HAP-1 (cell line): Measurements from ENCODE around the gene C11orf97.
A peak's percentile ranks its signal among the peaks of the same experiment; 100 is the strongest.
"Not testable (repeated sequence)": the region's sequence is repeated elsewhere in the genome, so short reads cannot be mapped to it uniquely, and the experiment has no call there.

ENCODE experiments used
- DNase-seq, 2 experiments: peaks; one replicate each; pipeline ENCODE4 v3.0.0-alpha.2; 2016 to 2020; ENCODE audit warnings: low spot score in 2 of 2
- H3K27me3 ChIP-seq: fragments of 250-450 bp; sonication (Bioruptor Pico); 2 replicates; pipeline ENCODE4 v1.5.1; 2020; ENCODE audit warnings: low read depth, mild to moderate bottlenecking, moderate library complexity
- H3K36me3 ChIP-seq: fragments of 250-450 bp; sonication (Bioruptor Pico); replicated peaks from 2 replicates; pipeline ENCODE4 v1.5.1; 2020; ENCODE audit warnings: mild to moderate bottlenecking
- H3K4me1 ChIP-seq: fragments of 250-450 bp; sonication (Bioruptor Pico); 2 replicates; pipeline ENCODE4 v1.5.1; 2020; ENCODE audit warnings: mild to moderate bottlenecking
- H3K4me3 ChIP-seq: fragments of 250-450 bp; sonication (Bioruptor Pico); 2 replicates; pipeline ENCODE4 v1.5.1; 2020; ENCODE audit warnings: mild to moderate bottlenecking, moderate library complexity
- H3K9me3 ChIP-seq: fragments of 250-450 bp; sonication (Bioruptor Pico); 2 replicates; pipeline ENCODE4 v1.5.1; 2020; ENCODE audit warnings: mild to moderate bottlenecking, moderate library complexity
- in situ Hi-C: fragments of 300-500 bp; cut with MboI; formaldehyde crosslinking; loops from 3 replicates; pipeline ENCODE4 v1.14.3; 2020; ENCODE audit warnings: low sequenced_read_pairs, inconsistent platforms, mixed read lengths

Gene C11orf97

DNA sequence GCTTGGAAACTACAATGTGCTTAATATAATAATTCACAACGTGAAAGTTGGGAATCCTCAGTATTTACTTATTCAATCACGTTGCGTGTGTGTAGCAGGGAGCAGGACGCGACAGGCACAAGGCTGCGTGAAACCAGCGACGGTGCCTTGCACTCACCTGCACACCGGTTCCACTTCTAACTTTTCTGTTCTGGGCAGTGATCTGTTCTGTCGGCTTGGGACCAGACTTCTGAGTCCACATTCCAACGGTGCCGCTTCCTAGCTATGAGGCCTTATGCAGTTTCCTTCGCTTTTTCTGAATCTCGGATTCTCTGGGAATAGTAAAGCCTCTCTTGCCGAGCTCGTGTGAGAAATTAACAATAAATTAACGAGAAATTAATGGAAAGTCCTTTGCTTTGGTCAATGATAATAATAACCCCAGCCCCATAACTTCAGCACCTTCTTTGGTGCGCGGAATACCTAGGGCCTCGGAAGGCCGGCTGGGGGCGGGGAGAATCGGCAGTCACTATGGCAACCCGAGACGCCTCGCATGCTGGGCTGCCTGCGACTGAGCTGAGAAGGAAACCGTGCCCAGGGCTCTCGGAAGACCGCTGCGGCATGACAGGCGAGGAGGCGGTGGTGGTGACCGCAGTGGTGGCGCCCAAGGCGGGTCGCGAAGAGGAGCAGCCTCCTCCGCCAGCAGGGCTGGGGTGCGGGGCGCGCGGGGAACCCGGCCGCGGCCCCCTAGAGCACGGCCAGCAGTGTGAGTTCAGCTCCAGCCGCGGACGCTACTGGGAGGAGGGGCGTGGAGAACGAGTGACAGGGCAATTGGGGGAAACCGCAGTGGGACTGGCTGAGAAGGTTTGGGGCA is at the start of gene C11orf97:
TSS of gene C11orf97 (plus strand) at position 530 of the 850 bp plus-strand sequence. CDS start at position 598, 68 bp downstream.
- H3K9me3 ChIP-seq: no peaks in the 10 kb centered on the region
- peak within 1 kb of the TSS; percentile 25 for H3K4me3 ChIP-seq
- no peaks in the 10 kb centered on the region for H3K4me1 ChIP-seq
- no peaks in the 10 kb centered on the region for H3K36me3 ChIP-seq
- H3K27me3 ChIP-seq: peaks cover 19% of the 10 kb centered on the region
- peak in 1 of 2 experiments; percentile 76 for DNase-seq
- in situ Hi-C loops: loop anchor here (25.0 kb wide), 1 partner anchor 625 kb away; no protein-coding TSS in a partner anchor

DNA sequence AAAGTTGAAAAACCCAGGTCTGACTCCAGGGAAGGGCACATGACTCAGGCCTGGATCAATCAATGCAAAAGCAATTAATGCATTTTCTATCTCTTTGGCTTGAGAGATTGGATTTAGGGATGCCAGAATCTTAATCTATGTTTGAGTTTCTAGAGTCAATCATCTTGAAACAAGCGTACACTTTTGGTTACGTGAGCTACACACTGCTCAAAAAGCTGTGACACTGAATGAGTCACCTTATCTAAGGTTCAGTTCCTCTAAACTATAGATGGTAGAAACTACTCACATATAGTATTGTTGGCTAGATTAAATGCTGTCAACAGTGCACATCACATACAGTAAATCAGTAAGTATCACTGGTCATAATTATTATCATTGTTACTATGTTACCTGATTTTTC is 42.8 kb upstream of the C11orf97 start:
- in situ Hi-C loops: no loop called here

GRCh38 chr11:94472916-94473799 is 39.1 kb upstream of the C11orf97 start:
- in situ Hi-C loops: no loop called here
- Histone ChIP-seq H3K9me3 (no peaks in the 10 kb centered on the region), H3K4me3 (no peak overlapping the region), H3K27me3 (no peaks in the 10 kb centered on the region), H3K4me1 (no peaks in the 10 kb centered on the region), H3K36me3 (peaks cover 7% of the 10 kb centered on the region)
- no peak for DNase-seq

More for the DNA sequence above, 42.8 kb upstream of the C11orf97 start:
- H3K9me3 ChIP-seq: no peaks in the 10 kb centered on the region
- no peaks in the 10 kb centered on the region for H3K4me1 ChIP-seq
- H3K36me3 ChIP-seq: peaks cover 7% of the 10 kb centered on the region
- H3K27me3 ChIP-seq: no peaks in the 10 kb centered on the region
- no peak overlapping the region for H3K4me3 ChIP-seq
- no peak for DNase-seq

DNA sequence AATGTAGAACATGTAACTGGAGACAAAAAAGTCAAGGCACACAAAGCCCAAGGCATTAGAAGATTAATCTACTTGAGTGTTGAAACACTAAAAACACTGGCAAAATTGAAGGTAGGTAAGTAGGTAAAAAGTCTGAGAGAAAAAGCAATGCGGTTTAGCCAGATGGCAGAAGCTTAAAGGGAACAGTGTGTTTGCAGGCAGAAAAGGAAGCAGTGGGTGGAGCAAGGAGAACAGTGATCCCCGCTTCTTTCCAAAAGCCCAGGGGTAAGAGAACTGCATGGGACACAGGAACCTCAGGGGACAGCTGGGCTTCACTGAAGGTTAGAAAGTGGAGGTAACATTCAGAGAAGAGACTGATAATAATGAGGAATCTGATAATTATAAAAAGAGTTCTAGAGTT is 34.6 kb upstream of the C11orf97 start:
- H3K9me3 ChIP-seq: no peaks in the 10 kb centered on the region
- in situ Hi-C loops: no loop called here
- peaks cover 24% of the 10 kb centered on the region for H3K36me3 ChIP-seq
- H3K27me3 ChIP-seq: no peaks in the 10 kb centered on the region
- H3K4me3 ChIP-seq: no peak overlapping the region
- no peak for DNase-seq
- no peaks in the 10 kb centered on the region for H3K4me1 ChIP-seq

- Histone ChIP-seq H3K4me1 (no peaks in the 10 kb centered on the region), H3K4me3 (no peak overlapping the region), H3K27me3 (no peaks in the 10 kb centered on the region), H3K36me3 (peaks cover 39% of the 10 kb centered on the region), H3K9me3 (no peaks in the 10 kb centered on the region)
- DNase-seq: no peak
- in situ Hi-C loops: no loop called here
These were observed 30.9 kb upstream of the C11orf97 start for GRCh38 chr11:94481342-94481741.

GRCh38 chr11:94486068-94486467 is 26.2 kb upstream of the C11orf97 start:
- DNase-seq: no peak
- in situ Hi-C loops: no loop called here
- no peak overlapping the region for H3K4me3 ChIP-seq
- H3K36me3 ChIP-seq: peaks cover 55% of the 10 kb centered on the region
- H3K4me1 ChIP-seq: no peaks in the 10 kb centered on the region
- no peaks in the 10 kb centered on the region for H3K9me3 ChIP-seq
- H3K27me3 ChIP-seq: no peaks in the 10 kb centered on the region

DNA sequence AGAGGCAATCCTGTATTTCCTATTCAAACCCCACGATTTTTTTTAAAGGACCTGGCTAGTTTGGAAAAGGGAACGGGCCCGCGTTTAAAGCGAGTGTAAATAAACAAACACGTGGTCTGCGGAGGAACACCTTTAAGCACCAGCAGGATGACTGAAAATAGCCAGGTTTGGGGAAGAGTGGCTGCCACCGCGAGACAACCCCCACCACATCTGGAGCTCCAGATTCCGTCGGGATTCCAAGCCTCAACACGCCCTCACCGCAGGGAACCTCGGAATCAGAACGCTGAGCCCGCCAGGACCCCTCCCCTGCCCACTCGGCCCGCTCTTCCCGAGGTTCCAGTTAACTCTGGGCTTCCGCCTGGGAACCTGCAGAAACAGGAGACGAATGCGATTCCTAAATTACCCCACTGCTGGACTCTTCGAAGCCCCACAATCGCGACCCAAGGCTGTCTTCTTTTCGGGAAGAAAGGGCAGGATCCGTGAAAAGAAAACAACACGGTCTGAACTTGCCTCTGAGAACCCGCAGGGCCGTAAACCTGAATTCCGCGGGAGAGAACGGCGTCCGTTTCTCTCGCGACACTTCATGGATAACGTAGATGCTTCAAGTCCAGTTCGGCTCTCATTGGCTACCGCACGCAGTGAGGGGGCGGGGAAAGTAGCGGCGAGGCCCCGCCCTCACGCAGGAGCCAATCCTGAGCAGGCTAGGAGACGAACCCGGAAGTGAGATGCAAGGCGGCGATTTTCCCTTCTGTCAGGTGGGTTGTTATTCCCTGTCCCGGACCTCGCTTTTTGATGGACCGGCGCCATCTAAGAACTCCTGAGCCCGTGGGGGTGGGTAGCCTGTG is 18.8 kb upstream of the C11orf97 start, which contains the start of the genes ANKRD49 and MRE11:
TSS of gene ANKRD49 (plus strand) at position 704 of the 845 bp plus-strand sequence. CDS start 2,710 bp downstream, outside the sequence.
TSS of gene MRE11 (minus strand) at position 564 of the 845 bp plus-strand sequence. CDS start 1,043 bp downstream, outside the sequence.
- no peaks in the 10 kb centered on the region for H3K27me3 ChIP-seq
- H3K36me3 ChIP-seq: peaks cover 22% of the 10 kb centered on the region
- peak within 1 kb of the TSS; percentile 81 for H3K4me3 ChIP-seq
- in situ Hi-C loops: no loop called here
- DNase-seq: peak; percentile 94 to 96
- H3K4me1 ChIP-seq: peaks cover 5% of the 10 kb centered on the region; the same call in 1 of the 2 replicates
- H3K9me3 ChIP-seq: no peaks in the 10 kb centered on the region

DNA sequence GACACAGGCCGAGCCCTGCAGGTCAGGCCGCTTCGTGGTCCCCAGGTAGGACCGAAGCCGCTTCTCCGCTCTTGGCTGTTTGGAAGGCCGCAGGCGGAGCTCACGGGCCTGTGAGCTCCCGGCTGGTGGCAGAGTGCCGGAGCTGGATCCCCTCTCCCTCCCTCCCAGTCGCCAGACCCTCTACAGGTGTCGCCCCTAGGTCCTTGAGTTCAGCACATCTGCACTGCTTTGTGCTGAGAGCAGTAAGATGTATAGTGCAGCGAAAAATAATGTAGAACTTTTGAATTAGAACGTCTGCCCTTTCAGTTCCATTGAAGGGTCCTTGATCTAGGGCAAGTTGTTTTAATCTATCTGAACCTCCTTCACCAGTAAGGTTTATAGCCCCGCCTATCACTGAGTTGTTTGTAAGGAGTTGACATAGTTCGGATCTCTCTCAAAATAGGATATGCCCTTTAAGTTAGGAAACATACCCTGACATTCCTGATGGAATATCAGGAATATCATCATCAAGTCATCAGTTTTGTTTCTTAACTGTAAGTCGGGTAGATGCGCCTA is 18.1 kb upstream of the C11orf97 start:
- Histone ChIP-seq H3K27me3 (no peaks in the 10 kb centered on the region), H3K4me3 (peak overlapping the region; percentile 81), H3K4me1 (peaks cover 5% of the 10 kb centered on the region; the same call in 1 of the 2 replicates), H3K36me3 (peaks cover 20% of the 10 kb centered on the region), H3K9me3 (no peaks in the 10 kb centered on the region)
- in situ Hi-C loops: no loop called here
- DNase-seq: no peak

DNA sequence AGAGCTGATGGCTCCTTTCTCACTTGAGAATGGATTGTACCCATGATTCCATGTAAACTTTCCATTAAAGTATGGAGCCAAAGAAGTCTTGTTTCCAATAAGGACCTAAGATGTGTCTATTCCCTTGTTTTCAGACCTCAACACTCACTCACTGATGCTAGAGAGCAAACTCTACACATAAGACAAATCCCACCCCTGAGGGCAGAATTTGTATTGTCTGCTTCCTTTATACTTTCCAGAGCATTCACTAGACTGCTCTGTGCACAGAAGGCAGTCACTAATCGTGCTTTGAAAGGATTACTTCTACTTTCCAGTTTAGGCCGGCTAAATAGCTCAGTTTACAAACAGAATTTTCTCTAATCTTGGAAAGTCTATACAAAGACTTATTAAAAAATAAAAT is 12.1 kb upstream of the C11orf97 start:
- DNase-seq: peak; percentile 63 to 66
- in situ Hi-C loops: loop anchor here (25.0 kb wide), 1 partner anchor 613 kb away; no protein-coding TSS in a partner anchor
- no peaks in the 10 kb centered on the region for H3K9me3 ChIP-seq
- no peak overlapping the region for H3K4me3 ChIP-seq
- H3K36me3 ChIP-seq: peaks cover 17% of the 10 kb centered on the region
- peaks cover 5% of the 10 kb centered on the region; the same call in 1 of the 2 replicates for H3K4me1 ChIP-seq
- no peaks in the 10 kb centered on the region for H3K27me3 ChIP-seq

- no peak overlapping the region for H3K4me3 ChIP-seq
- no peak for DNase-seq
- in situ Hi-C loops: loop anchor here (25.0 kb wide), 1 partner anchor 614 kb away; no protein-coding TSS in a partner anchor
- peaks cover 17% of the 10 kb centered on the region for H3K36me3 ChIP-seq
- peaks cover 5% of the 10 kb centered on the region; the same call in 1 of the 2 replicates for H3K4me1 ChIP-seq
- no peaks in the 10 kb centered on the region for H3K9me3 ChIP-seq
- no peaks in the 10 kb centered on the region for H3K27me3 ChIP-seq
These were observed 10.7 kb upstream of the C11orf97 start for GRCh38 chr11:94501522-94501921.

- Histone ChIP-seq H3K9me3 (no peaks in the 10 kb centered on the region), H3K4me3 (no peak overlapping the region), H3K4me1 (peaks cover 5% of the 10 kb centered on the region; the same call in 1 of the 2 replicates), H3K27me3 (peaks cover 3% of the 10 kb centered on the region; the same call in 1 of the 2 replicates), H3K36me3 (peaks cover 2% of the 10 kb centered on the region)
- DNase-seq: peak in 1 of 2 experiments; percentile 50
- in situ Hi-C loops: loop anchor here (25.0 kb wide), 1 partner anchor 617 kb away; no protein-coding TSS in a partner anchor
These were observed 7.5 kb upstream of the C11orf97 start for GRCh38 chr11:94504689-94505293.

DNA sequence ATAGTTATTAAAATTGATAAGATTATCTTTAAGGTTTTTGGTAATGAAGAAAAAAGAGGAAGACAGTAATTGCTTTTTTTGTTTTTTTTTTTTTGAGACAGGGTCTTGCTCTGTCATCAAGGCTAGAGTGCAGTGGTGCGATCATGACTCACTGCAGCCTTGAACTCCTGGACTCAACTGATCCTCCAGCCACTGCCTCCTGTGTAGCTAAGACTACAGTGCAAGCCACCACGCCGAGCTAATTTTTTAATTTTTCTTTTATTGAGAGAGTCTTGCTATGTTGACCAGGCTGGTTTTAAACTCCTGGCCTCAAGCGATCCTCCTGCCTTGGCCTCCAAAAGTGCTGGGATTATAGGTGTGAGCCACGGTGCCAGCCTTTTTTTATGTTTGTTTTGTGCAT is 5.7 kb upstream of the C11orf97 start:
- not testable (repeated sequence) for H3K36me3 ChIP-seq, H3K4me3 ChIP-seq, H3K9me3 ChIP-seq, H3K27me3 ChIP-seq, H3K4me1 ChIP-seq, DNase-seq
- in situ Hi-C loops: loop anchor here (25.0 kb wide), 1 partner anchor 619 kb away; no protein-coding TSS in a partner anchor
